ENCODE results near the gene ZBTB12. TPM values are rescaled to one million over a fixed set of nuclear protein-coding genes. Genes with fewer than 3 reads are reported as not detected.

ZBTB12 gene
- total and polyA plus RNA-seq, 9 of the 15 experiments (the other 6 are each of a cell fraction or from before 2014, with no cell fraction given), result 0.03 to 12.4 (median 5.8) TPM; not detected in 1

- peak in 1 of 3 experiments; percentile 18; a peak in 1 of 6 replicates for TF ChIP-seq ZBTB11 (CRISPR knock-in tag; IDR thresholded peaks at IDR 0.05)
- TF ChIP-seq THRB (CRISPR knock-in tag; conservative IDR thresholded peaks at IDR 0.05), result no peak
- TF ChIP-seq SP1 (CRISPR knock-in tag; IDR thresholded peaks at IDR 0.05), result no peak
- 0 out of 2 replicates have a peak, but pooled peaks have one; percentile 2 for TF ChIP-seq E2F1 (CRISPR knock-in tag; IDR thresholded peaks at IDR 0.05)
- TF ChIP-seq NKRF (IDR thresholded peaks at IDR 0.05; ENCODE audit: borderline replicate concordance), result no peak
- no peak for TF ChIP-seq CEBPG (CRISPR knock-in tag; IDR thresholded peaks at IDR 0.05)
- no peak for TF ChIP-seq CEBPG (tag; conservative IDR thresholded peaks at IDR 0.05 in 1 of 2, IDR thresholded peaks at IDR 0.05 in 1 of 2)
- peak; percentile 83; the same call in 1 of the 2 replicates for TF ChIP-seq ZBTB7A (IDR thresholded peaks at IDR 0.05; ENCODE audit: borderline replicate concordance, control insufficient read depth, low read depth, low read length)
- TF ChIP-seq DNMT1 (IDR thresholded peaks at IDR 0.05), result no peak
- TF ChIP-seq PCBP1 (IDR thresholded peaks at IDR 0.05; ENCODE audit: low read depth, low read length, poor library complexity, severe bottlenecking), result peak; percentile 86
- TF ChIP-seq ZNF444 (CRISPR knock-in tag; IDR thresholded peaks at IDR 0.05), result peak; percentile 38; the same call in 1 of the 2 replicates
- no peak for TF ChIP-seq EGR1 (conservative IDR thresholded peaks at IDR 0.05)
- peak; percentile 53; the same call in 1 of the 2 replicates for TF ChIP-seq TGIF2 (CRISPR knock-in tag; IDR thresholded peaks at IDR 0.05)
- no peak for TF ChIP-seq TCFL5 (CRISPR knock-in tag; conservative IDR thresholded peaks at IDR 0.05)
- no peak for TF ChIP-seq ID3 (CRISPR knock-in tag; IDR thresholded peaks at IDR 0.05)
- TF ChIP-seq ID3 (tag; IDR thresholded peaks at IDR 0.05), result no peak
- no peak for TF ChIP-seq ZNF511 (CRISPR knock-in tag; IDR thresholded peaks at IDR 0.05)
Observed at GRCh38 chr6:31896856-31897611, 4.9 kb downstream of the ZBTB12 start (continued).
